HCT116 (cell line): ENCODE measurements around the gene MUC5B. TPM values are rescaled to one million over a fixed set of nuclear protein-coding genes. Genes with fewer than 3 reads are reported as not detected.

Source experiments
- ATAC-seq: fragments of 200-7000 bp; cut with Tn5 transposase; 2 replicates; pipeline ENCODE4 v1.9.1; 2020; ENCODE audit warnings: mild to moderate bottlenecking, moderate library complexity
- BruUV-seq: library from RNA; stranded (reverse); fragments of 400-500 nt; replicated peaks from 2 replicates; lab custom pipeline; 2021; lab: Mats Ljungman, UMichigan
- CTCF ChIA-PET: fragments of 300-600 bp; sonication (Branson Sonifier 250); formaldehyde crosslinking; loops from one replicate; lab custom pipeline; 2021; ENCODE audit warnings: antibody characterized with exemption; lab: Charles Lee
- POLR2A ChIA-PET: fragments of 300-600, 350-600 bp; sonication (Branson Sonifier 250); formaldehyde crosslinking; loops from one replicate; lab custom pipeline; 2021; ENCODE audit warnings: antibody characterized with exemption; lab: Charles Lee
- RAD21 ChIA-PET, 2 experiments: fragments of 300-600 bp; sonication (Branson Sonifier 250); formaldehyde crosslinking; loops; one replicate each; lab custom pipeline; 2023; ENCODE audit warnings: low total read pairs in 2 of 2; ENCODE audit not compliant: uncharacterized antibody in 2 of 2, unreplicated experiment in 2 of 2, low non-redundant PET in 1 of 2; lab: Charles Lee
- DNase-seq: peaks from one replicate; pipeline ENCODE4 v3.0.0-alpha.2; 2010; ENCODE audit warnings: low read depth, low spot score
- H2AFZ ChIP-seq: fragments of 200-600 bp; shearing (Covaris generic), sonication (generic); 2 replicates; pipeline ENCODE4 v1.6.1; 2017; ENCODE audit warnings: low read depth, mixed run types, mixed read lengths, antibody characterized with exemption, low read length; ENCODE audit not compliant: poor library complexity, severe bottlenecking
- H3K27ac ChIP-seq: 2 replicates; pipeline ENCODE4 v1.5.1; 2012; ENCODE audit warnings: low read depth, low read length
- H3K27me3 ChIP-seq: fragments of 200-600 bp; sonication (generic); 2 replicates; pipeline ENCODE4 v1.6.1; 2016; ENCODE audit warnings: mixed run types, low read length, mixed read lengths; ENCODE audit not compliant: insufficient read depth
- H3K36me3 ChIP-seq, 2 experiments: fragments of 200-500 bp in 1 of 2; fragments of 200-600 bp in 1 of 2; sonication (Bioruptor generic) in 1 of 2; sonication (generic) in 1 of 2; 2 replicates each; pipeline versions ENCODE4 v1.5.1 to v1.6.1; 2014 to 2016; ENCODE audit warnings: low read length in 2 of 2, inconsistent platforms in 1 of 2, mixed read lengths in 1 of 2, mixed run types in 1 of 2; ENCODE audit not compliant: insufficient read depth in 2 of 2, control insufficient read depth in 1 of 2
- H3K4me1 ChIP-seq, 2 experiments: fragments of 200-600 bp in 1 of 2; sonication (generic) in 1 of 2; 2 replicates each; pipeline versions ENCODE4 v1.5.1 to v1.6.1; 2012 to 2017; ENCODE audit warnings: low read length in 2 of 2, inconsistent platforms in 1 of 2, mild to moderate bottlenecking in 1 of 2, mixed read lengths in 1 of 2, mixed run types in 1 of 2, moderate library complexity in 1 of 2; ENCODE audit not compliant: insufficient read depth in 2 of 2, control insufficient read depth in 1 of 2
- H3K4me2 ChIP-seq: fragments of 200-600 bp; sonication (generic); 2 replicates; pipeline ENCODE4 v1.6.1; 2017; ENCODE audit warnings: mixed run types, low read length, mixed read lengths
- H3K4me3 ChIP-seq, 2 experiments: fragments of 200-600 bp in 1 of 2; sonication (generic) in 1 of 2; replicated peaks in 1 of 2; 2 replicates each; pipeline ENCODE4 v1.5.1; 2011 to 2016; ENCODE audit warnings: low read length in 2 of 2, control low read depth in 1 of 2, low read depth in 1 of 2, mild to moderate bottlenecking in 1 of 2, mixed read lengths in 1 of 2, mixed run types in 1 of 2
- H3K79me2 ChIP-seq: fragments of 200-600 bp; sonication (generic); 2 replicates; pipeline ENCODE4 v1.6.1; 2017; ENCODE audit warnings: mild to moderate bottlenecking, mixed run types, low read length, moderate library complexity, mixed read lengths; ENCODE audit not compliant: insufficient read depth
- H3K9ac ChIP-seq: fragments of 200-600 bp; sonication (generic); 2 replicates; pipeline ENCODE4 v1.6.1; 2016; ENCODE audit warnings: low read length, mixed read lengths
- H3K9me2 ChIP-seq: fragments of 200-600 bp; sonication (generic), shearing (Covaris generic); 2 replicates; pipeline ENCODE4 v1.6.1; 2017; ENCODE audit warnings: mixed run types, mild to moderate bottlenecking, moderate library complexity; ENCODE audit not compliant: insufficient read depth
- H3K9me3 ChIP-seq, 2 experiments: fragments of 200-500 bp in 1 of 2; fragments of 200-600 bp in 1 of 2; sonication (Bioruptor generic) in 1 of 2; sonication (generic) in 1 of 2; 2 replicates each; pipeline ENCODE4 v1.6.1; 2014 to 2017; ENCODE audit warnings: low read length in 2 of 2, mixed read lengths in 2 of 2, inconsistent platforms in 1 of 2, low read depth in 1 of 2, mild to moderate bottlenecking in 1 of 2, mixed run types in 1 of 2, moderate library complexity in 1 of 2; ENCODE audit not compliant: control insufficient read depth in 1 of 2, insufficient read depth in 1 of 2
- H4K20me1 ChIP-seq: fragments of 200-600 bp; sonication (generic), shearing (Covaris generic); 2 replicates; pipeline ENCODE4 v1.6.1; 2017; ENCODE audit warnings: mixed run types, mild to moderate bottlenecking, moderate library complexity; ENCODE audit not compliant: insufficient read depth
- CBX3 ChIP-seq: IDR thresholded peaks from 2 replicates; pipeline ENCODE4 v1.6.1; 2012; ENCODE audit warnings: low read depth
- CEBPB ChIP-seq: IDR thresholded peaks from 2 replicates; pipeline ENCODE4 v1.6.1; 2012; ENCODE audit warnings: low read depth
- CTCF ChIP-seq, 3 experiments: fragments of 200-600 bp in 1 of 3; sonication (generic) in 1 of 3; IDR thresholded peaks in 2 of 3; conservative IDR thresholded peaks in 1 of 3; 2 replicates each; pipeline ENCODE4 v1.5.1; 2012 to 2017; ENCODE audit warnings: low read depth in 2 of 3, low read length in 2 of 3, antibody characterized with exemption in 1 of 3, borderline replicate concordance in 1 of 3, control low read depth in 1 of 3, mild to moderate bottlenecking in 1 of 3, mixed read lengths in 1 of 3, mixed run types in 1 of 3, moderate library complexity in 1 of 3; ENCODE audit not compliant: insufficient read depth in 1 of 3
- EGR1 ChIP-seq: IDR thresholded peaks from 2 replicates; pipeline ENCODE4 v1.6.1; 2012; ENCODE audit warnings: low read depth
- ELF1 ChIP-seq: IDR thresholded peaks from 2 replicates; pipeline ENCODE4 v1.6.1; 2012; ENCODE audit warnings: low read depth, borderline replicate concordance
- EZH2 ChIP-seq: fragments of 200-600 bp; sonication (generic); IDR thresholded peaks from 2 replicates; pipeline ENCODE4 v1.6.1; 2017; ENCODE audit warnings: antibody characterized with exemption, mixed run types
- EZH2phosphoT487 ChIP-seq: fragments of 200-600 bp; IDR thresholded peaks from 2 replicates; pipeline ENCODE4 v1.6.1; 2018; ENCODE audit warnings: antibody characterized with exemption, borderline replicate concordance
- JUND ChIP-seq: IDR thresholded peaks from 2 replicates; pipeline ENCODE4 v1.6.1; 2012
- POLR2A ChIP-seq: IDR thresholded peaks from 2 replicates; pipeline ENCODE4 v1.7.0; 2011; ENCODE audit warnings: borderline replicate concordance; ENCODE audit not compliant: insufficient read depth, insufficient read length; ENCODE audit errors: extremely low read depth
- POLR2AphosphoS5 ChIP-seq: IDR thresholded peaks from 2 replicates; pipeline ENCODE4 v1.6.1; 2011; ENCODE audit warnings: mild to moderate bottlenecking, low read depth, low read length, moderate library complexity
- RAD21 ChIP-seq: IDR thresholded peaks from 2 replicates; pipeline ENCODE4 v1.6.1; 2012; ENCODE audit warnings: low read depth, mild to moderate bottlenecking
- SIN3A ChIP-seq: IDR thresholded peaks from 2 replicates; pipeline ENCODE4 v1.6.1; 2012; ENCODE audit warnings: low read depth
- SRF ChIP-seq: IDR thresholded peaks from 2 replicates; pipeline ENCODE4 v1.6.1; 2012; ENCODE audit warnings: low read depth
- TCF7L2 ChIP-seq: IDR thresholded peaks from 2 replicates; pipeline ENCODE4 v1.7.0; 2011; ENCODE audit warnings: borderline replicate concordance, inconsistent platforms; ENCODE audit not compliant: insufficient read depth, insufficient read length; ENCODE audit errors: extremely low read depth
- ZFX ChIP-seq: fragments of 450-650 bp; IDR thresholded peaks from 2 replicates; pipeline ENCODE4 v1.6.1; 2017
- ZNF274 ChIP-seq: fragments of 200-500 bp; sonication (Bioruptor generic); IDR thresholded peaks from 2 replicates; pipeline ENCODE4 v1.6.1; 2014; ENCODE audit warnings: mild to moderate bottlenecking, low read depth, low read length, inconsistent platforms
- intact Hi-C: fragments of 100-400 bp; cut with micrococcal nuclease; formaldehyde crosslinking; loops from 2 replicates; pipeline ENCODE4 v1.10.0; 2022
- total RNA-seq: library from RNA; stranded (reverse); gene quantifications from one replicate; pipeline ENCODE4 v1.2.1, GENCODE V29; 2021; ENCODE audit not compliant: unreplicated experiment
- TF ChIP-seq, protein P1 (sequence below): IDR thresholded peaks from 2 replicates; pipeline ENCODE4 v1.6.1; 2012
- TF ChIP-seq, protein P2 (sequence below): IDR thresholded peaks from 2 replicates; pipeline ENCODE4 v1.6.1; 2012; ENCODE audit warnings: low read depth
- TF ChIP-seq, protein P3 (sequence below): IDR thresholded peaks from 2 replicates; pipeline ENCODE4 v1.6.1; 2011; ENCODE audit warnings: mild to moderate bottlenecking, low read length, moderate library complexity; ENCODE audit not compliant: insufficient replicate concordance; ENCODE audit errors: extremely low read depth

Gene MUC5B
- total RNA-seq, 1 experiment from 2014 or later: 1.5 TPM

GRCh38 chr11:1274501-1274900, 51.6 kb downstream of the MUC5B start:
- H3K9me3 ChIP-seq: no peaks in the 10 kb centered on the region
- intact Hi-C loops: no loop called here
- TF ChIP-seq ZNF274 (no peak), EZH2 (no peak), RAD21 (no peak), TCF7L2 (no peak), POLR2AphosphoS5 (no peak), POLR2A (no peak), EGR1 (no peak), CEBPB (no peak), SIN3A (no peak), SRF (no peak), CTCF (IDR thresholded peaks at IDR 0.05 in 2 of 3, conservative IDR thresholded peaks at IDR 0.05 in 1 of 3; ENCODE audit: borderline replicate concordance in 1 of 3, insufficient read depth in 1 of 3, low read depth in 2 of 3, low read length in 2 of 3) (no peak), JUND (no peak), ELF1 (no peak), EZH2phosphoT487 (no peak), ZFX (no peak), CBX3 (no peak)
- TF ChIP-seq, protein P1, sequence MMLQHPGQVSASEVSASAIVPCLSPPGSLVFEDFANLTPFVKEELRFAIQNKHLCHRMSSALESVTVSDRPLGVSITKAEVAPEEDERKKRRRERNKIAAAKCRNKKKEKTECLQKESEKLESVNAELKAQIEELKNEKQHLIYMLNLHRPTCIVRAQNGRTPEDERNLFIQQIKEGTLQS: no peak
- TF ChIP-seq, protein P2, sequence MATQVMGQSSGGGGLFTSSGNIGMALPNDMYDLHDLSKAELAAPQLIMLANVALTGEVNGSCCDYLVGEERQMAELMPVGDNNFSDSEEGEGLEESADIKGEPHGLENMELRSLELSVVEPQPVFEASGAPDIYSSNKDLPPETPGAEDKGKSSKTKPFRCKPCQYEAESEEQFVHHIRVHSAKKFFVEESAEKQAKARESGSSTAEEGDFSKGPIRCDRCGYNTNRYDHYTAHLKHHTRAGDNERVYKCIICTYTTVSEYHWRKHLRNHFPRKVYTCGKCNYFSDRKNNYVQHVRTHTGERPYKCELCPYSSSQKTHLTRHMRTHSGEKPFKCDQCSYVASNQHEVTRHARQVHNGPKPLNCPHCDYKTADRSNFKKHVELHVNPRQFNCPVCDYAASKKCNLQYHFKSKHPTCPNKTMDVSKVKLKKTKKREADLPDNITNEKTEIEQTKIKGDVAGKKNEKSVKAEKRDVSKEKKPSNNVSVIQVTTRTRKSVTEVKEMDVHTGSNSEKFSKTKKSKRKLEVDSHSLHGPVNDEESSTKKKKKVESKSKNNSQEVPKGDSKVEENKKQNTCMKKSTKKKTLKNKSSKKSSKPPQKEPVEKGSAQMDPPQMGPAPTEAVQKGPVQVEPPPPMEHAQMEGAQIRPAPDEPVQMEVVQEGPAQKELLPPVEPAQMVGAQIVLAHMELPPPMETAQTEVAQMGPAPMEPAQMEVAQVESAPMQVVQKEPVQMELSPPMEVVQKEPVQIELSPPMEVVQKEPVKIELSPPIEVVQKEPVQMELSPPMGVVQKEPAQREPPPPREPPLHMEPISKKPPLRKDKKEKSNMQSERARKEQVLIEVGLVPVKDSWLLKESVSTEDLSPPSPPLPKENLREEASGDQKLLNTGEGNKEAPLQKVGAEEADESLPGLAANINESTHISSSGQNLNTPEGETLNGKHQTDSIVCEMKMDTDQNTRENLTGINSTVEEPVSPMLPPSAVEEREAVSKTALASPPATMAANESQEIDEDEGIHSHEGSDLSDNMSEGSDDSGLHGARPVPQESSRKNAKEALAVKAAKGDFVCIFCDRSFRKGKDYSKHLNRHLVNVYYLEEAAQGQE: no peak
- TF ChIP-seq, protein P3, sequence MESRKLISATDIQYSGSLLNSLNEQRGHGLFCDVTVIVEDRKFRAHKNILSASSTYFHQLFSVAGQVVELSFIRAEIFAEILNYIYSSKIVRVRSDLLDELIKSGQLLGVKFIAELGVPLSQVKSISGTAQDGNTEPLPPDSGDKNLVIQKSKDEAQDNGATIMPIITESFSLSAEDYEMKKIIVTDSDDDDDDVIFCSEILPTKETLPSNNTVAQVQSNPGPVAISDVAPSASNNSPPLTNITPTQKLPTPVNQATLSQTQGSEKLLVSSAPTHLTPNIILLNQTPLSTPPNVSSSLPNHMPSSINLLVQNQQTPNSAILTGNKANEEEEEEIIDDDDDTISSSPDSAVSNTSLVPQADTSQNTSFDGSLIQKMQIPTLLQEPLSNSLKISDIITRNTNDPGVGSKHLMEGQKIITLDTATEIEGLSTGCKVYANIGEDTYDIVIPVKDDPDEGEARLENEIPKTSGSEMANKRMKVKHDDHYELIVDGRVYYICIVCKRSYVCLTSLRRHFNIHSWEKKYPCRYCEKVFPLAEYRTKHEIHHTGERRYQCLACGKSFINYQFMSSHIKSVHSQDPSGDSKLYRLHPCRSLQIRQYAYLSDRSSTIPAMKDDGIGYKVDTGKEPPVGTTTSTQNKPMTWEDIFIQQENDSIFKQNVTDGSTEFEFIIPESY: no peak
- TF ChIP-seq, all 23 proteins: peak for 0
- H3K9me2 ChIP-seq: no peaks in the 10 kb centered on the region
- no peaks in the 10 kb centered on the region for H3K4me1 ChIP-seq
- H2AFZ ChIP-seq: no peak overlapping the region
- H3K27me3 ChIP-seq: no peaks in the 10 kb centered on the region
- RAD21 ChIA-PET: no interaction called here
- H3K9ac ChIP-seq: no peak overlapping the region
- H3K4me3 ChIP-seq: no peak overlapping the region
- CTCF ChIA-PET: no interaction called here
- H3K36me3 ChIP-seq: no peaks in the 10 kb centered on the region
- no peak overlapping the region for H3K27ac ChIP-seq
- BruUV-seq: no TSS peak
- H4K20me1 ChIP-seq: no peaks in the 10 kb centered on the region
- no peaks in the 10 kb centered on the region for H3K79me2 ChIP-seq
- no peak overlapping the region for H3K4me2 ChIP-seq
- no peak for ATAC-seq
- POLR2A ChIA-PET: no interaction called here
- DNase-seq: no peak
